NCI-H146 (cell line): Measurements from ENCODE around the gene ORC2.
"Not testable (repeated sequence)": the region's sequence is repeated elsewhere in the genome, so short reads cannot be mapped to it uniquely, and the experiment has no call there.

ENCODE experiments used
- DNase-seq: peaks from one replicate; lab custom pipeline; 2025; lab: John Stamatoyannopoulos, UW

ORC2 gene

DNA sequence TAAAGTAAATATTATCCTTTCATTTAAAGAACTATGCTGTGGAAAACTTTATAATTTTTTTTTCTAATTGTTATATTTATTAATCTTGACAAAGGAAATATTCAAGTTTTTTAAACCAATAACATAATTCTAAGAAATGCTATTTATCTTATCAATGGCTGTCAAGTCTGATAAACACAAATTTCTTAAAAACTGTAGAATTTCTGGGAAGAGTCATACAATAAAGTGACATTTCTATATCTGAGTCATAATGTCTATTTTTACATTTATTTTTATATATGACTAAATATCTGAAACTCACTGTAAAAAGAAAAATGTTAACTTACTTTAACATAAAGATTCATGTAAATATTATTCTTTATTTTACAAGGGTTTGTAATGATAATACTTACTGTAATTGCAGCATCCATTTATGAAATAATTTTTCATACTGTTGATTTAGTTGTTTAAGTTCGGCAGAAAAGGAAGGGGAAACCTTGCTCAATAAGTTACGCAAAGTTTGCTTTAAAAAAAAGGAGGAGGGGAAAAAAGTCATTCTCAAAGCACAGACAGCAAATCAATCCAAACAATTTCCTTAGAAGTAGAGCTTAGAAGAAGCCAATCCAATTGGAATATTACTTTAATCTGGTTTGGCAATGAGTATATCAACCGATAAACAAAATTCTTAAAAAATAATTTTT is 32.4 kb downstream of the ORC2 start:
- DNase-seq = no peak

DNA sequence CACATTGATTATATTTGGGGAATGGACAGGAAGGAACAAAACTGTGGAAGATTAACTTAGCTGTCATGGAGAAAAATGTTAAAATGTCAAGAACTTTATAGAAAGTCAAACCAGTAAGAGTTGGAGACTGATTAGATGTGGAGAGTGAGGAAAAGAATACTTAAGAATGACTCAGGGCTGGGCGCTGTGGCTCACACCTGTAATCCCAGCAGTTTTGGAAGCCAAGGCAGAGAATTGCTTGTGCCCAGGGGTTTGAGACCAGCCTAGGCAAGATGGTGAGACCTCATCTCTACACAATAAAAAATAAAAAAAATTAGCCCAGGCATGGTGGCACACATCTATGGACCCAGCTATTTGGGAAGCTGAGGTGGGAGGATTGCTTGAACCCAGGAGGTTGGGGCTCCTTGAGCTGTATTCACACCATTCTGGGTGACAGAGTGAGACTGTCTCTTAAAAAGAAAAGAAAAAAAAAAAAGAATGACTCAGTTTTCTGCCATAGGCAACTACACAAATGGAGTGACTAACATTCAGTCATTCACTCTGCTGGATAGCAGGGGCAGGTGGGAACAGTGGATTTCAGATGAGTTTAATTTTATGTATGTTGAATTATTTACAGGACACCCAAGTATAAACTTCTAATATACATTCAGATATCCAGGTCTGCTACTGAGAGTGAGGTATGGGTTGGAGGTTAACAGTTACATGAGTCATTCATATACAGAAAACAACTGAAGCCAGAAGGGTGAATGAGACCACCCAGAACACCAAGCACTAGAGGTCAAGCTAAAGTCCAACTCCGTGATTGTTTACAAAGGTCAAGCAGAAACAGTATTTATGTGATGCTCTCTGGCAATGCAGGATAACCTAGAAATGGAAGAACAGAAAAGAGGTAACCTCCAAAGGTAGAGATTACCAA is 33.9 kb downstream of the ORC2 start:
- no peak for DNase-seq

DNA sequence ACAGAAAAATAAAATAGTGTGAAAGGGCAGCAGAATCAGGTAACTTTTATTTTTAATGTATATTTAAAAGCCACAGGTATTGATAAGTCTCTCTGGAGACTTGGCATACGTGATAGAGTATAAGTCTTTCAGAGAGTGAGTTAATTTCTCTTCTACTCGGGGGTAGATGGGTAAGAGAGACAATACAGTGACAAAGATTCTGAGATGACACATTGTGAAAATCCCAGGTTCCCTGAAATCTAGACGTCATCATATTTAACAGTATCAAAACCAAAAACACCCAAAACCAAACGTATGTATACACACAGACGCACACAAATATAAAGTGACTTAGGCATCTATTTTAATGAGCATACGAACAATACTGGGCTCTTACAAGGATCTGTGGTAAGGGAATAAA is 41.0 kb downstream of the ORC2 start:
- no peak for DNase-seq

DNA sequence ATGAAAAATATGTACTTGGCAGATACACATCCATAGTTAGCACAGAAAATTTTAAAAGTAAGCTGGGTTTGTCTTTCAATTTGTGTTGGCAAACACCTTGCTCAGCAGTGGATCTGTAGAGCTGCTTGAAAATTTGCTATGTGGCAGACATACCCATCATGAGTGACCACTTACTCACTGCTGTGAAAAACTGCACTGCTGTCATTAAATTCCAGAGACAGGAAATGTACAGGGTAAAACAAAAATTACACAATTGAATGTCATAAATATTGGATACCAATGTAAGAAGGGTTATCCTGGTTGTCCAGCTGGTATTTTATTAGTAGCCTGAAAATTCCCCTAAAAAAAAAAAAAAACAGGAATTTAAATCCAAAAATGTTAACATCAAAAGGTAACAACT is 49.8 kb downstream of the ORC2 start:
- no peak for DNase-seq

DNA sequence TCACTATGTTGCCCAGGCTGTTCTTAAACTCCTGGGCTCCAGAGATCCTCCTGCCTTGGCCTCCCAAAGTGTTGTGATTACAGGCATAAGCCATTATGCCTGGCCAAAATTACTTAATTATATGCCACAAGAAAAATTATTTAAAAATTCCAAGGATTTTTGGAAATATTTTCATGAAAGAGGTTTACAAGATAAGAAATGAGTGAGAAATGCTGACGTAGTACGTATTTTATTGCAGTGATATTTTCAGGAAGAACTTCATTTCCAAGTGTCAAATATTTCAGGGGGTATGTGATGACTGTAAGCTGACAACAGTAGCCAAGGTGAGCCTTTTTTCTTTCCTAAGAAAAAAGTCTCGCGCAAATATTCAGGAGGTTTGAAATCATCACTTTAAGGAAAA is 53.5 kb downstream of the ORC2 start:
- DNase-seq = no peak

DNA sequence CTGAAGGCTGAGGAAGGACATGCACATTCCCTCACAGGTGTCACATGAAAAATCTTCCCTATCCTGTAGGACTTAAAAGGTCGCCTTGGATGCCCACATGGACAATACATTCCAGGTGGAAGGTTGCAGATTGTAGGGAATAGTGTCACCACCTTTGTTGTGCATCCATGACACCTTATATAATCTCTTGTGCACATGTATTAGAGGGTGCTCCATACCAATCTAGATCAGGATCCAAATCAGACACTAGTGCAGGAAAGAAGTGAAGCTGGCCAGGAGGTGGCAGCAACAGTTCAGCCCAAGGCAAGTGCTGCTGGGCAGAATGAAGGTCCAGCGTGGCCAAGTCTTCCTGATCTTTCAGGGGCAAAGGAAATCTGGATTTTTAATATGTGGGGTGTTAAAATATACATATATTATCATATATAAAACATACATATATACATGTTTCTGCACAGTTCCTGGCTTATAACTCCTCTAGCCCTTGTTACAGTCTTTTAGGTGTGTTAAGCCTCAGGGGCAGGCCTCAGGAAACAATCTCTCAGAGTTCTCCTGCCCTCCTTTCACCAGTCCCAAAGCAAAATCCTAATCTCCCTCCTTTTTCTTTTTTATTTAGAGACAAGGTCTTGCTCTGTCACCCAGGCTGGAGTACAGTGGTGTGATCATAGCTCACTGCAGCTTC is 57.7 kb downstream of the ORC2 start:
- peak; percentile 26 for DNase-seq

DNA sequence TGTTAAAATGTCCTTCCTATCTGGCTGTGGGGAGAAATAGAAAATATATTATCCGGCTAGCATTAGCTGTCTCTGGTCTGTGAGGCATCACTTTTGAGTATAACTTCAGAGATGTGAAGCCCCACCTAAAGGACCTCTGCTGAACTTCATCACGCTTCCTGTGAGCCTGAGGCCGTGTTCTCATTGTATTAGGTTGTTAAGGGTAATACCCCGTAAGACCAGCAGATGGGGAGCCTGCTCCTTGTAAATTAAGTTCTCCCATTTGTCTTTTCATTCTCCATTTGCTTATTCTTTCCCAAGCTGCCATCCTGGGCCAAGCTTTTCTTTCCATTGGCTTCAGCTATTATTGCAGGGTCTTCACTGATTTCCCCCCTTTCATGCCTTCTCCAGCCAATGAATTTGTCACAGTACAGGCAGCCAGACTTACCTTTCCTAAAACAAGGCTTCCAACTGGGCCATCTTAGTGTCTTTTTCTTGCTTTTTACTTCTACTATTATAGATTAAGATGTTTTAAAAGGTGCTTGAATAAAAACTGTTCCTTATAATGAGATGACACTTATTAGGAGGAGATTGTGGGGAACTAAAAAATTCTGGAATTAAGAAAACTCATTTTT is 61.9 kb downstream of the ORC2 start:
- peak; percentile 55 for DNase-seq

DNA sequence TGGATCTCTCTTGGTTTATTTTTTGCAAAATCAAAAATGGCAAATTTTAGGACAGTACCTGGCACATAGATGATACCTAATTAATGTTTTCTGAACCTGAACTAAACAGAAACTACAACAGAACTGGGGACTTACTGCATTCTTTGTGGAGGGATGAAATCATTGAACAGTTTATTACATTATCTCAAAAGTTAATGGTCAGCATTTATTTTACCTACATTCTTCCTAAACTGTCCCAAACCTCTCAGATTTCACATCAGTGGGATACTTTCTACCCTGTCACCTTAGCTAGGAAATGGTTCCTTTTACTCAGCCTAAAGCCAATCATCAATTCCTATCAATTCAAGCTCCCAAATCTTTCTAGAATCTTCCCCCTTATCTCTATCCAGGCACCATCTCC is 64.0 kb downstream of the ORC2 start:
- no peak for DNase-seq

DNA sequence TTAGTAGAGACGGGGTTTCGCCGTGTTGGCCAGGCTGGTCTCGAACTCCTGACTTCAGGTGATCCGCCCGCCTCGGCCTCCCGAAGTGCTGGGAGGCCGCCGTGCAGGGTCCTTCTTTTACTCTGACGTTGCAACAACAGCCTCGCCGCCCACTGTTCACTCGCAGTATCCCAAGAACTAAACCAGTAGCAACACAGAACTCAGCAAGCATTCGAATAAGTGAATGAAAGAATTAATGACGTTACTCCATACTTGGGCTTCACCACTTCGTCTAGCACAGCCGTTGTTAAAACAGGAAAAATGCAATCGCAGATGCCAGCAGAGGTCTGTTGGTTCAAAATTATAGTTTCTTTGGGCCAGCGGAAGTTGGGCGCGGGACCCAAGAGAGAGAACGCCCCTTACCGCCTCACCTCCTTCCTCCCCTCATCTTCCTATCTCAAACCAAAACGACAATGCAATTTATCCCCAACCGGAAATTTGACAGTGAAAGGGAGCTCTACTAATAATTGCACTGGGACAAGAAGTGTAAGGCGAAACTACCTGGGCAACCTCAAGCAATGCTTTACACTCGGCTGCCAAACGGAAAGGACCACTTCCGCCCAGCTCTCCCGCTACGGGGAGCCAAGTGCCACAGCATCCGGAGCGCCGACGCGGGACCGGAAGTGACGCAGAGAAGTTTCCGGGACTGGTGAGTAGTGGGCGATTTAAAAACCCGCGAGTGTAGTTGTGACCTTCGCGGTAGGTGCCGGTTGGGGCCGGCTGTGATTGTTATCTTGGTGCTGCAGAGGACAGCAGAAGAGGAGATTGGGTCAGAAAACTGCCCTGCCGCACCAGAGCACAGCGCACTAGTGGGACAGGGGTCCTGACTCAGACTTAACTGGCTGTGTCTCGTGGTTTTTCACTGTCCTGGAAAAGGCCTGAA is 74.5 kb downstream of the ORC2 start, which contains the start of the genes NIF3L1 and PPIL3:
TSS of gene NIF3L1 (plus strand) at position 668 of the 922 bp plus-strand sequence. CDS start 2,573 bp downstream, outside the sequence.
TSS of gene PPIL3 (minus strand) at position 374 of the 922 bp plus-strand sequence. CDS start 1,462 bp downstream, outside the sequence.
- peak; percentile 93 for DNase-seq

DNA sequence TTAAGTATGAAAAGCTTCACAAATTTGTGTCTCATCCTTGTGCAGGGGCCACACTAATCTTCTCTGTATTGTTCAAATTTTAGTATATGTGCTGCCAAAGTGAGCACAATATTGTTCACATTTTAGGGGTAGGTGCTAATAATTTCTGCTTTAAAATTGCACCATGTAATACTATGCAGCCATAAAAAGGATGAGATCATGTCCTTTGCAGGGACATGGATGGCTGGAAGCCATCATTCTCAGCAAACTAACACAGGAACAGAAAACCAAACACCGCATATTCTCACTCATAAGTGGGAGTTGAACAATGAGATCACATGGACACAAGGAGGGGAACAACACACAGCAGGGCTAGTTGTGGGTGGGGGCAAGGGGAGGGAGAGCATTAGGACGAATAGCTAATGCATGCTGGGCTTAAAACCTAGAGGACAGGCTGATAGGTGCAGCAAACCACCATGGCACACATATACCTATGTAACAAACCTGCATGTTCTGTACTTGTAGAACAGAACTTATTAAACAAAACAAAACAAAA is 81.7 kb downstream of the ORC2 start:
- not testable (repeated sequence) for DNase-seq

DNA sequence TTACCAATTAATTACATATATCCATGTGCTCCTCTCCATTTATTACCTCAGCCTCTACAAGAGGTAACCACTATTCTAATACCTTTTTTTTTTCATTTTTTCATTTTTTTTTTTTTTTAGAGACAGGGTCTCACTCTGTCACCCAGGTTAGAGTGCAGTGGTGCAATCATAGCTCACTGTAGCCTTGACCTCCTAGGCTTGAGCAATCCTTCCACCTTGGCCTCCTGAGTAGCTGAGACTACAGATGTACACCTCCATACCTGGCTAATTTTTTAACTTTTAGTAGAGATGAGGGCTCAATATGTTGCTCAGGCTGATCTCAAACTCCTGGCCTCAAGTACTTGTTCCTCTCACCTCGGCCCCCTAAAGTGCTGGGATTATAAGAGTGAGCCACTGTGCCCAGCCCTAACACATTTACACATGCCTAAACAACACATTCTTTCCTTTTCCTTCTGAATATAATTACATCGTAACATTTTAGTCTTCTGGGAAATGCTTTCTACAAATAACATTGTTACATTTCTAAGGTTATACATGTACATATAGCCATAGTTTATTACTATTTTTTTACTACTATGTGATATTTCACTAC is 85.1 kb downstream of the ORC2 start:
- DNase-seq = no peak

DNA sequence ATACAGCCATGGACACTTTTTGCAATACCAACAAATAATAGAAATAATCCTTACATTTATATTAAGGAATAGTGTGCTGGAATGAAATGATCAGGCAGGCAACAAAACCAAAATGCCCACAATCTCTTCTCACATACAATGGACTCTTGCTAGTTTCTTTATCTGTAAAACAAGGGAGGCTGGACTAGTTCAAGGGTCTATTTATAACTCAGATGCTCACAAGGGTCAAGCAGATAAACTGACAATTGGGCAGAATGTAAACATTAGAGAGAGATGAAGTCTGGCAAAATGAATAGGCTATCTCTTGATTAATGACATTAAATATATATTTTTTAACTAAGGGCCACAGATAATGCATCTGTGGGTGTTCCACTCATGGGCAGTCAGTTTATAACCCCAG is 86.0 kb downstream of the ORC2 start:
- DNase-seq = no peak

DNA sequence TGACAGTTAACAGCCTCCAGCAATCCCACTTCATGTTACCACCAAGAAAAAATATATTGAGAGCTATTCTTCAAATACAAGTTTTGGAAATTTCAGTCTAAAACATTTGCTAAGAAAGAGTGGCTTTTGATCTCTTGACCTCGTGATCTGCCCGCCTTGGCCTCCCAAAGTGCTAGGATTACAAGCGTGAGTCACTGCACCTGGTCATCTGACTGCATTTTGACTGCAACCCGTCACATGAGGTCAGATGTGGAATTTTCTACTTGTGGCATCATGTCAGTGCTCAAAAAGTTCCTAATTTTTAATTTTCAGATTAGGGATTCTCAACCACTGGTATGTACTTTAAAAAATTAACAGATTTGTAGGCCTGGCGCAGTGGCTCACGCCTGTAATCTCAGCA is 89.9 kb downstream of the ORC2 start:
- no peak for DNase-seq

DNA sequence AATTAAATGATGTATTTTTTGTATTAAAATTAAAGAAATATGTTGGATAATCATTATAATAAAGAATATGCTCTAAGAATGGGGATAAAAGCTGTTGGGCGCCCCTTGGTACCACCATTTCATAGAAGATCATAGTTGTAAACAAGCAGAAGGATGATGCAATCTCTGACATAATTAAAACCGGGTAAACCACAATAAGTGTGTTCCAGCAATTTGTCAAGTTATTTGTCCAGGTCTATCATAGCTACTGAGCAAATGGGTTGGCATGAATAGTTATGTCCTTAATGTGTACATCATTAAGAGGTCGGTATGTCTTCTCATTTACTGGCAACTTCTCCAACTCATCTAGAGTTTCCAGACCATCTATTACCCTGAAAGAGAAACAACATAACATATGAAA is 92.3 kb downstream of the ORC2 start:
- DNase-seq = no peak

DNA sequence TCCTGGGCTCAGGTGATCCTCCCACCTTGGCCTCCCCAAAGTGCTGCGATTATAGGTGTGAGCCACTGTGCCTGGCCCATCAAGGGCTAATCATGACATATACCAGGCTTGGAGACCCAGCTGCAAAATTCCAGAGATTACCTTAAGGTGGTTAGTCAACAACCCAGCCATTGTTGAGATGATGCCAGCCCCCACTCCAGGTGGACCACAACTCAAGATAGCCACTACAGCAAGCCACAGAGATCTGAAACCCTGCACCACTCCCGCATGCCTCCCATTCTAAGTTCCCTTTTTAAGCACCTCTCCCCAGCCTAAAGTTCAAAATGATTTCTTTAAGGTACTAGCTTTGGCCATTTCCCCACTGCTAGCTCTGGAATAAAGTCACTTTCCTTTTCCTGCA is 94.4 kb downstream of the ORC2 start:
- no peak for DNase-seq

DNA sequence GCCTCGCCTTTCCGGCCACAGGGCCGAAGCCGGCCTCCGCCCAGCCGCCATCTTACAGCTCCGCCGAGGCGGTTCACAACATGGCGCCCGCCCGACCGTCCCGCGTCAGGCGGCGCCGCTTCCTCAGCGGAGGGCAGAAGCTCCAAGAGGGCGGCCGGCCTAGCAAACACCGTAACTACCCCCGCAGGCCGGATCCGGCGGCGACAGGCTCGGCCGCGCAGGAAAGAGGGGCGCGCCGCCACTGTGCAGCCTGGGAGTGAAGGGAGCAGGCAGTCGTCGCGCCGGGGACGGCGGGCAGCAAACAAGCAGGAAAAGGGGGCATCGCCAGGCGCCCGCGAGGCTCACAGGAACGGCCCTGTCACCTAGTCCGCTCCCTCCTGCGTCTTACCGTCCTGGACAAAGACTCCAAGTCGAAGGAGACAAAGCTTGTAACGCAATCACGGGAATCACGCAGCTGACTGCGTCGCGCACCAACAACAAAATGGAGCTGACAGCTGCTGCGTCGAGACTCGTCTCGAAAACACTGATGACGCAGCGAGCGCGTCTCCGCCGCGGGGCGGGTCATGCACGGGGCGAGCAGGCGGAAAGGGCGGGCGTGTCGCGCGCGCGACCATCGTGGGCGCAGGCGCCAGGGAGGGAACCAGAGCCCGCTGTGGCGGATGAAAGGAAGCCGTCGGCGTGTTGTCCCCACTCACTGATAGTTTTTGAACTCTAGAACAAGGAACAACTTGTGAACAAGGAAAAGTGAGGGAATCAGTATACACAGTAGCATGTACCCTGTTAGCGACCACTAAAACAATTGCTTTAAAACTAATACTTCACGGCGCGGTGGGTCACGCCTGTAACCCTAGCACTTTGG is 99.1 kb downstream of the ORC2 start, which contains the start of gene CLK1:
TSS of gene CLK1 (minus strand) at position 483 of the 859 bp plus-strand sequence. CDS start 2,796 bp downstream, outside the sequence.
- peak; percentile 85 for DNase-seq

DNA sequence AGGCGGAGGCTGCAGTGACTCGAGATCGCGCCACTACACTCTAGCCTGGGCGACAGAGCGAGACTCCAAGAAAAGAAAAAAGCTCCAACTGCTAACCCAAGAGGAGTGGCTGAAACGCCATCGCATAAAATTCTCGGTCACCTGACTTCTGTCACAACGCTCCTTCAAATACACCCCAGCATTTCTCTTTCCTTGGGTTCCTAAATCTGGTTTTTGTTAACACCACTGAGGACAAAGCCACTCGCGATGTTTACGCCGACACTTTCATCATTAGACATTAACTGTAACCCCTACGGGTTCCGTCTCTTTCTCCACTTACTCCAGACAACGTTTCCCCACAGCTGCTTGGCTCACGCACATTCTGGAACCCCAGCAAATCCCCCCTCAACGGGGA is 99.7 kb downstream of the ORC2 start:
- DNase-seq = peak; percentile 35

DNA sequence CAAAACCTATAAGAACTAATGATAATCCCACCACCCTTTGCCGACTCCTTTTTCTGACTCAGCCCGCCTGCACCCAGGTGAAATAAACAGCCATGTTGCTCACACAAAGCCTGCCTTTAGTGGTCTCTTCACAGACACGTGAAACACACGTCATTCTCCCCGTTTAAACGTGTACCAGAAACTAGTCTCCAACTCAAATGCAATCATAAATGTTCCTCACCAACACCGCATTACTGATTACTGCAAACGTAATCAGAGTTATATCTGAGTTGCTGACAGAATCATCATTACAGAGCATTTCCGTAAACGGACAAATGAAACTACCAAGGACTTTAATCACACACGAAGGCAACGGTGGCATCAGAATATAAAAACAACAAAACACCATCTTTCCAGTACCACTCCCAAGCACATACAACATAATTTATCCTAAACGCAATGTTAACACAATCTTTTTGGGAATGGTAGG is 100.9 kb downstream of the ORC2 start:
- no peak for DNase-seq

DNA sequence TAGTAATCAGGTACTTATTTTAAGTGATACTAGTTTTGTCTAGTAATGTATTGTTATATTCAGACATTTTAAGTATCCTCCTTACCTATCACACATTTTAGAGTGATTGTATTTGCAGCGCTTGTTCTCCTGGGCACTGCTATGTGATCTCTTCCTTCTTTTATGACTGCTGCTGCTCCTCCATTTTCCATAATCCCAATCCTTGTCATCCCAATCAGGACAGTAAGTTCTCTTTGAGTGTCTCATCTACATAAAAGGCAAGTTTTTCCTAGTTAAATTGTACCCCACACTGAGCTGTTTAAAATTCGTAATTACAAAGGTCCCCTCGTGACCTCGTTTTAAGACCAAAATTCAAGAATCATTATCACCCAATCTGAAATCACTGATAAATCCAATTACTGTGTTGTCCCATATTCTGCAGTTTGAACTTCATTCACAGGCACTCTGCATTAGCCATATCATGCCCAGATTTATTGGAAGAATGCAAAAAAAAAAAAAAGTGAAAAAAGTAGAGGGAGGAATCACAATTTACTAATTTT is 101.8 kb downstream of the ORC2 start:
- no peak for DNase-seq
